ENCODE results near the gene GFY. TPM values are rescaled to one million over a fixed set of nuclear protein-coding genes. Genes with fewer than 3 reads are reported as not detected.

GFY gene
- total and polyA plus RNA-seq, 2 experiments from 2014 or later, result 1.2 TPM; not detected in 1

- TF ChIP-seq CREB1 (CRISPR knock-in tag; IDR thresholded peaks at IDR 0.05; ENCODE audit: low read depth), result no peak
- peak in 1 of 2 experiments; percentile 24; a peak in 2 of 4 replicates for TF ChIP-seq CTCF (conservative IDR thresholded peaks at IDR 0.05; ENCODE audit: low read depth in 2 of 2)
- TF ChIP-seq EZH2phosphoT487 (IDR thresholded peaks at IDR 0.05; ENCODE audit: unreplicated experiment), result no peak
- no peak for TF ChIP-seq ZNF331 (CRISPR knock-in tag; IDR thresholded peaks at IDR 0.05; ENCODE audit: low read depth)
- no peak for TF ChIP-seq REST (IDR thresholded peaks at IDR 0.05; ENCODE audit: unreplicated experiment)
- no peak for TF ChIP-seq EZH2 (IDR thresholded peaks at IDR 0.05; ENCODE audit: low read depth, unreplicated experiment)
- no peak for TF ChIP-seq JUNB (IDR thresholded peaks at IDR 0.05; ENCODE audit: unreplicated experiment)
- TF ChIP-seq ZNF462 (CRISPR knock-in tag; IDR thresholded peaks at IDR 0.05), result no peak
- TF ChIP-seq POLR2AphosphoS5 (IDR thresholded peaks at IDR 0.05; ENCODE audit: low read depth), result peak; percentile 74
- TF ChIP-seq ZNF114 (CRISPR knock-in tag; IDR thresholded peaks at IDR 0.05), result no peak
- no peak for TF ChIP-seq NANOG (IDR thresholded peaks at IDR 0.05; ENCODE audit: borderline replicate concordance)
- Histone ChIP-seq H3K9me2 (ENCODE audit: insufficient read depth) (no peaks in the 10 kb centered on the region), H3K27ac (ENCODE audit: low read depth) (no peak overlapping the region), H3F3A (replicated peaks; ENCODE audit: low read depth) (peaks cover 38% of the 10 kb centered on the region), H3K4me2 (peak overlapping the region; percentile 86), H3K27me3 (ENCODE audit: insufficient read depth) (peaks cover 68% of the 10 kb centered on the region), H3K79me2 (replicated peaks; ENCODE audit: insufficient read depth) (no peaks in the 10 kb centered on the region), H3K4me1 (ENCODE audit: insufficient read depth) (peaks cover 32% of the 10 kb centered on the region), H2AFZ (peak overlapping the region; percentile 59; the same call in 1 of the 2 replicates), H3K4me3 (peak overlapping the region; percentile 72), H4K20me1 (replicated peaks; ENCODE audit: insufficient read depth) (no peaks in the 10 kb centered on the region), H3K36me3 (ENCODE audit: insufficient read depth) (no peaks in the 10 kb centered on the region)
- Mint-ChIP-seq H3K36me3 (ENCODE audit: low read depth) (peaks cover 5% of the 10 kb centered on the region), H3K27me3 (ENCODE audit: insufficient read depth, low read depth, poor library complexity) (peaks cover 64% of the 10 kb centered on the region), H3K4me1 (peaks cover 49% of the 10 kb centered on the region), H3K27ac (no peak overlapping the region), H3K4me3 (peak overlapping the region; percentile 72), H3K9me3 (peaks cover 13% of the 10 kb centered on the region; the same call in 2 of the 3 replicates)
- ATAC-seq (peak; percentile 64), DNase-seq (ENCODE audit: low spot score) (peak; percentile 97)
Observed at GRCh38 chr19:49432141-49433073, 7.2 kb downstream of the GFY start.
